ENCODE data around the gene MAP3K21.

The MAP3K21 gene

GRCh38 chr1:233327651-233328141 lies at the start of gene MAP3K21:
Gene MAP3K21 (plus strand): TSS chr1:233327724. CDS start chr1:233328029, 305 bp downstream.
- no peak for DNase-seq (ENCODE audit: low read depth)

GRCh38 chr1:233278631-233279030 lies 48.9 kb upstream of the MAP3K21 start:
- no peak for DNase-seq (ENCODE audit: low read depth)

GRCh38 chr1:233279971-233280370 lies 47.6 kb upstream of the MAP3K21 start:
- no peak for DNase-seq (ENCODE audit: low read depth)

GRCh38 chr1:233281711-233282581 lies 45.6 kb upstream of the MAP3K21 start:
- peak; percentile 1 for DNase-seq (ENCODE audit: low read depth)

GRCh38 chr1:233282582-233282886 lies 45.0 kb upstream of the MAP3K21 start:
- no peak for DNase-seq (ENCODE audit: low read depth)

GRCh38 chr1:233289676-233290075 lies 37.8 kb upstream of the MAP3K21 start:
- DNase-seq (ENCODE audit: low read depth), result no peak

GRCh38 chr1:233290396-233291034 lies 37.0 kb upstream of the MAP3K21 start:
- DNase-seq (ENCODE audit: low read depth), result no peak

GRCh38 chr1:233293556-233294446 lies 33.7 kb upstream of the MAP3K21 start:
- no peak for DNase-seq (ENCODE audit: low read depth)

GRCh38 chr1:233294913-233295236 lies 32.6 kb upstream of the MAP3K21 start:
- peak; percentile 20 for DNase-seq (ENCODE audit: low read depth)

- DNase-seq (ENCODE audit: low read depth), result peak; percentile 64
Measured at GRCh38 chr1:233295237-233295974, 32.1 kb upstream of the MAP3K21 start, which contains the start of gene PCNX2. Gene PCNX2 (minus strand): TSS chr1:233295725. CDS start chr1:233295478, 247 bp downstream.

GRCh38 chr1:233295975-233296322 lies 31.6 kb upstream of the MAP3K21 start:
- DNase-seq (ENCODE audit: low read depth), result no peak

GRCh38 chr1:233299450-233299849 lies 28.1 kb upstream of the MAP3K21 start:
- no peak for DNase-seq (ENCODE audit: low read depth)

GRCh38 chr1:233300326-233300725 lies 27.2 kb upstream of the MAP3K21 start:
- DNase-seq (ENCODE audit: low read depth), result no peak

GRCh38 chr1:233304489-233305102 lies 22.9 kb upstream of the MAP3K21 start:
- DNase-seq (ENCODE audit: low read depth), result no peak

GRCh38 chr1:233313434-233314155 lies 13.9 kb upstream of the MAP3K21 start:
- DNase-seq (ENCODE audit: low read depth), result no peak

GRCh38 chr1:233315718-233316301 lies 11.7 kb upstream of the MAP3K21 start:
- DNase-seq (ENCODE audit: low read depth), result no peak

GRCh38 chr1:233316473-233316872 lies 11.1 kb upstream of the MAP3K21 start:
- no peak for DNase-seq (ENCODE audit: low read depth)

GRCh38 chr1:233319272-233319671 lies 8.3 kb upstream of the MAP3K21 start:
- DNase-seq (ENCODE audit: low read depth), result no peak

- no peak for DNase-seq (ENCODE audit: low read depth)
Measured at GRCh38 chr1:233320023-233320422, 7.5 kb upstream of the MAP3K21 start.

- no peak for DNase-seq (ENCODE audit: low read depth)
Measured at GRCh38 chr1:233323718-233324117, 3.8 kb upstream of the MAP3K21 start.
